NB4 (cell line): ENCODE results near the gene TMA16.

ENCODE experiments used
- CTCF ChIP-seq: IDR thresholded peaks from one replicate; pipeline ENCODE4 v1.5.1; 2012; ENCODE audit warnings: low read depth, low read length
- MAX ChIP-seq: IDR thresholded peaks from 2 replicates; pipeline ENCODE4 v1.6.1; 2011; ENCODE audit warnings: low read depth, low read length
- MYC ChIP-seq: IDR thresholded peaks from 2 replicates; pipeline ENCODE4 v1.6.1; 2011; ENCODE audit warnings: low read depth, low read length
- POLR2A ChIP-seq: IDR thresholded peaks from 2 replicates; pipeline ENCODE4 v1.6.1; 2011; ENCODE audit warnings: mild to moderate bottlenecking; ENCODE audit not compliant: insufficient read length; ENCODE audit errors: extremely low read depth

GRCh38 chr4:163473130-163473529 lies 21.4 kb upstream of the TMA16 start:
- no peak for TF ChIP-seq CTCF
- TF ChIP-seq POLR2A = no peak
- TF ChIP-seq MYC = no peak
- TF ChIP-seq MAX = no peak
